Neural progenitor cell (in vitro differentiated cells): ENCODE measurements around the gene NBEAL1. TPM values are rescaled to one million over a fixed set of nuclear protein-coding genes. Genes with fewer than 3 reads are reported as not detected.
"Not testable (repeated sequence)": the region's sequence is repeated elsewhere in the genome, so short reads cannot be mapped to it uniquely, and the experiment has no call there.

Experiments used
- DNase-seq: peaks from one replicate; pipeline ENCODE4 v3.0.0-alpha.2; 2016; ENCODE audit warnings: low spot score
- H2AFZ ChIP-seq: fragments of 200-600 bp; sonication (generic); replicated peaks from 2 replicates; pipeline ENCODE4 v1.6.1; 2016; ENCODE audit warnings: antibody characterized with exemption
- H3F3A ChIP-seq: fragments of 200-600 bp; sonication (generic); 2 replicates; pipeline ENCODE4 v1.6.1; 2016; ENCODE audit warnings: antibody characterized with exemption, low read depth
- H3K27ac ChIP-seq: fragments of 200-600 bp; sonication (generic); 2 replicates; pipeline ENCODE4 v1.5.1; 2016; ENCODE audit warnings: mild to moderate bottlenecking
- H3K27me3 ChIP-seq: fragments of 200-600 bp; sonication (generic); 2 replicates; pipeline ENCODE4 v1.6.1; 2016; ENCODE audit warnings: mild to moderate bottlenecking, moderate library complexity
- H3K36me3 ChIP-seq: fragments of 200-600 bp; sonication (generic); 2 replicates; pipeline ENCODE4 v1.5.1; 2016
- H3K4me1 ChIP-seq: fragments of 200-600 bp; sonication (generic); 2 replicates; pipeline ENCODE4 v1.6.1; 2016; ENCODE audit warnings: mixed run types
- H3K4me2 ChIP-seq: fragments of 200-600 bp; sonication (generic); 2 replicates; pipeline ENCODE4 v1.6.1; 2016
- H3K4me3 ChIP-seq: fragments of 200-600 bp; sonication (generic); 2 replicates; pipeline ENCODE4 v1.5.1; 2016
- H3K79me2 ChIP-seq: fragments of 200-600 bp; sonication (generic); 2 replicates; pipeline ENCODE4 v1.6.1; 2016; ENCODE audit warnings: low read depth
- H3K9ac ChIP-seq: fragments of 200-600 bp; sonication (generic); 2 replicates; pipeline ENCODE4 v1.6.1; 2016
- H3K9me3 ChIP-seq: fragments of 200-600 bp; sonication (generic); 2 replicates; pipeline ENCODE4 v1.5.1; 2016; ENCODE audit warnings: low read depth
- H4K20me1 ChIP-seq: fragments of 200-600 bp; sonication (generic); 2 replicates; pipeline ENCODE4 v1.6.1; 2016; ENCODE audit warnings: low read depth
- H3K27ac Mint-ChIP-seq: 3 replicates; pipeline ENCODE4 v1.8.0; 2021; ENCODE audit warnings: mixed read lengths
- H3K27me3 Mint-ChIP-seq: 2 replicates; pipeline ENCODE4 v1.8.0; 2022; ENCODE audit warnings: low read depth, mild to moderate bottlenecking, inconsistent platforms, moderate library complexity, mixed read lengths; ENCODE audit not compliant: insufficient read depth
- H3K36me3 Mint-ChIP-seq: 3 replicates; pipeline ENCODE4 v1.8.0; 2021; ENCODE audit warnings: mixed read lengths
- H3K4me1 Mint-ChIP-seq: 3 replicates; pipeline ENCODE4 v1.8.0; 2021; ENCODE audit warnings: mixed read lengths
- H3K4me3 Mint-ChIP-seq: 3 replicates; pipeline ENCODE4 v1.8.0; 2021; ENCODE audit warnings: mild to moderate bottlenecking, moderate library complexity, mixed read lengths
- H3K9me3 Mint-ChIP-seq: 3 replicates; pipeline ENCODE4 v1.8.0; 2020; ENCODE audit warnings: mixed read lengths
- CTCF ChIP-seq: fragments of 200-600 bp; sonication (generic); IDR thresholded peaks from 2 replicates; pipeline ENCODE4 v1.5.1; 2017; ENCODE audit warnings: antibody characterized with exemption, mild to moderate bottlenecking
- EZH2 ChIP-seq: fragments of 200-600 bp; sonication (generic); IDR thresholded peaks from 2 replicates; pipeline ENCODE4 v1.6.1; 2017; ENCODE audit warnings: antibody characterized with exemption, mild to moderate bottlenecking, moderate library complexity
- EZH2phosphoT487 ChIP-seq: fragments of 200-600 bp; sonication (generic); IDR thresholded peaks from 2 replicates; pipeline ENCODE4 v1.6.1; 2017; ENCODE audit warnings: antibody characterized with exemption
- total RNA-seq: library from RNA; depleted of rRNA; stranded (reverse); fragments of >200 nt; gene quantifications from 2 replicates; pipeline ENCODE4 v1.2.3, GENCODE V29; 2015; ENCODE audit warnings: low replicate concordance

The NBEAL1 gene
- total RNA-seq, 1 donor from 2014 or later: 10.3 TPM

- Mint-ChIP-seq H3K36me3 (peaks cover 9% of the 10 kb centered on the region), H3K4me3 (no peak overlapping the region), H3K4me1 (no peaks in the 10 kb centered on the region), H3K9me3 (no peaks in the 10 kb centered on the region), H3K27ac (no peak overlapping the region), H3K27me3 (peaks cover 3% of the 10 kb centered on the region)
- Histone ChIP-seq H3K27me3 (no peaks in the 10 kb centered on the region), H3K9ac (no peak overlapping the region), H3K79me2 (no peaks in the 10 kb centered on the region), H2AFZ (no peak overlapping the region), H3F3A (no peaks in the 10 kb centered on the region), H3K4me1 (no peaks in the 10 kb centered on the region), H4K20me1 (no peaks in the 10 kb centered on the region), H3K4me3 (no peak overlapping the region), H3K36me3 (no peaks in the 10 kb centered on the region), H3K4me2 (no peak overlapping the region), H3K27ac (no peak overlapping the region), H3K9me3 (peaks cover 3% of the 10 kb centered on the region)
- no peak for DNase-seq
- TF ChIP-seq CTCF: no peak
- TF ChIP-seq EZH2: no peak
- TF ChIP-seq EZH2phosphoT487: no peak
These were observed 62.8 kb downstream of the NBEAL1 start for GRCh38 chr2:203077451-203077850.

GRCh38 chr2:203080447-203081045, 65.9 kb downstream of the NBEAL1 start:
- Histone ChIP-seq H3K4me3 (no peak overlapping the region), H3K79me2 (no peaks in the 10 kb centered on the region), H4K20me1 (no peaks in the 10 kb centered on the region), H3K9me3 (no peaks in the 10 kb centered on the region), H3K9ac (no peak overlapping the region), H3K27me3 (no peaks in the 10 kb centered on the region), H3K4me1 (no peaks in the 10 kb centered on the region), H3K27ac (no peak overlapping the region), H2AFZ (no peak overlapping the region), H3K4me2 (no peak overlapping the region), H3K36me3 (no peaks in the 10 kb centered on the region), H3F3A (no peaks in the 10 kb centered on the region)
- Mint-ChIP-seq H3K4me1 (no peaks in the 10 kb centered on the region), H3K9me3 (no peaks in the 10 kb centered on the region), H3K36me3 (peaks cover 3% of the 10 kb centered on the region), H3K4me3 (no peak overlapping the region), H3K27me3 (peaks cover 3% of the 10 kb centered on the region), H3K27ac (no peak overlapping the region)
- DNase-seq: no peak
- no peak for TF ChIP-seq CTCF
- no peak for TF ChIP-seq EZH2phosphoT487
- no peak for TF ChIP-seq EZH2

GRCh38 chr2:203083328-203083727, 68.7 kb downstream of the NBEAL1 start:
- Histone ChIP-seq H3K9ac (no peak overlapping the region), H3K36me3 (no peaks in the 10 kb centered on the region), H3K9me3 (no peaks in the 10 kb centered on the region), H3F3A (no peaks in the 10 kb centered on the region), H4K20me1 (no peaks in the 10 kb centered on the region), H3K4me1 (no peaks in the 10 kb centered on the region), H3K27me3 (no peaks in the 10 kb centered on the region), H2AFZ (no peak overlapping the region), H3K27ac (no peak overlapping the region), H3K4me2 (no peak overlapping the region), H3K4me3 (no peak overlapping the region), H3K79me2 (no peaks in the 10 kb centered on the region)
- H3K27ac Mint-ChIP-seq: no peak overlapping the region
- peaks cover 3% of the 10 kb centered on the region for H3K36me3 Mint-ChIP-seq
- peaks cover 3% of the 10 kb centered on the region for H3K27me3 Mint-ChIP-seq
- H3K4me3 Mint-ChIP-seq: no peak overlapping the region
- no peak for DNase-seq
- TF ChIP-seq EZH2 (no peak), EZH2phosphoT487 (no peak), CTCF (no peak)
- H3K9me3 Mint-ChIP-seq: no peaks in the 10 kb centered on the region
- H3K4me1 Mint-ChIP-seq: no peaks in the 10 kb centered on the region

- H3K4me3 Mint-ChIP-seq, H3F3A ChIP-seq, H2AFZ ChIP-seq, H3K9me3 ChIP-seq, H3K36me3 Mint-ChIP-seq, DNase-seq, H3K4me1 ChIP-seq, H3K27me3 Mint-ChIP-seq, H4K20me1 ChIP-seq, H3K9ac ChIP-seq, H3K4me3 ChIP-seq, H3K4me1 Mint-ChIP-seq, H3K27ac Mint-ChIP-seq, H3K36me3 ChIP-seq, H3K9me3 Mint-ChIP-seq, H3K79me2 ChIP-seq, H3K27ac ChIP-seq, H3K4me2 ChIP-seq, H3K27me3 ChIP-seq: not testable (repeated sequence)
These were observed 71.7 kb downstream of the NBEAL1 start for GRCh38 chr2:203086381-203086780.

- H2AFZ ChIP-seq, H3K4me2 ChIP-seq, H3K9ac ChIP-seq, DNase-seq, H3K4me1 Mint-ChIP-seq, H3K36me3 Mint-ChIP-seq, H3K27me3 ChIP-seq, H3K79me2 ChIP-seq, H3K4me3 Mint-ChIP-seq, H3K4me1 ChIP-seq, H3K9me3 Mint-ChIP-seq, H3K27ac ChIP-seq, H3K27me3 Mint-ChIP-seq, H3K27ac Mint-ChIP-seq, H3K4me3 ChIP-seq, H3K9me3 ChIP-seq, H3F3A ChIP-seq, H4K20me1 ChIP-seq, H3K36me3 ChIP-seq: not testable (repeated sequence)
These were observed 76.0 kb downstream of the NBEAL1 start for GRCh38 chr2:203090721-203091120.
